OCI-LY7 (cell line): ENCODE results near the gene INPP4A. TPM values are rescaled to one million over a fixed set of nuclear protein-coding genes. Genes with fewer than 3 reads are reported as not detected.

Experiments used
- BruUV-seq: library from RNA; stranded (reverse); fragments of 400-500 nt; replicated peaks from 2 replicates; lab custom pipeline; 2021; lab: Mats Ljungman, UMichigan
- CTCF ChIA-PET: fragments of 300-600 bp; sonication (Branson Sonifier 250); formaldehyde crosslinking; loops from one replicate; lab custom pipeline; 2022; ENCODE audit warnings: antibody characterized with exemption; ENCODE audit not compliant: unreplicated experiment; lab: Charles Lee
- POLR2A ChIA-PET: fragments of 300-600 bp; sonication (Branson Sonifier 250); formaldehyde crosslinking; loops from one replicate; lab custom pipeline; 2022; ENCODE audit warnings: antibody characterized with exemption; lab: Charles Lee
- DNase-seq: peaks from one replicate; pipeline ENCODE4 v3.0.0-alpha.2; 2015; ENCODE audit warnings: low spot score
- H2AFZ ChIP-seq: fragments of 200-600 bp; sonication (generic), shearing (Covaris generic); 2 replicates; pipeline ENCODE4 v1.6.1; 2014; ENCODE audit warnings: mild to moderate bottlenecking, antibody characterized with exemption, low read length, moderate library complexity
- H3K27ac ChIP-seq: fragments of 200-600 bp; sonication (generic); 2 replicates; pipeline ENCODE4 v1.5.1; 2014; ENCODE audit warnings: mixed run types, low read depth, mild to moderate bottlenecking, moderate library complexity, low read length, inconsistent platforms; ENCODE audit not compliant: poor library complexity, severe bottlenecking
- H3K36me3 ChIP-seq: fragments of 200-600 bp; sonication (generic); 2 replicates; pipeline ENCODE4 v1.6.1; 2014; ENCODE audit warnings: mild to moderate bottlenecking, antibody characterized with exemption, low read length, moderate library complexity, mixed read lengths; ENCODE audit not compliant: insufficient read depth
- H3K4me1 ChIP-seq: fragments of 200-600 bp; sonication (generic); 2 replicates; pipeline ENCODE4 v1.5.1; 2014; ENCODE audit warnings: mild to moderate bottlenecking, low read length; ENCODE audit not compliant: insufficient read depth, poor library complexity, severe bottlenecking
- H3K4me2 ChIP-seq: fragments of 200-600 bp; sonication (generic); 2 replicates; pipeline ENCODE4 v1.6.1; 2014; ENCODE audit warnings: mild to moderate bottlenecking, low read length
- H3K4me3 ChIP-seq: fragments of 200-600 bp; sonication (generic); 2 replicates; pipeline ENCODE4 v1.5.1; 2014; ENCODE audit warnings: mild to moderate bottlenecking, low read depth, low read length; ENCODE audit not compliant: poor library complexity, severe bottlenecking
- H3K79me2 ChIP-seq: fragments of 200-600 bp; sonication (generic); 2 replicates; pipeline ENCODE4 v1.6.1; 2016; ENCODE audit warnings: low read depth, mild to moderate bottlenecking, low read length, moderate library complexity, mixed read lengths; ENCODE audit not compliant: insufficient read depth
- H3K9me2 ChIP-seq: fragments of 200-600 bp; sonication (generic); 2 replicates; pipeline ENCODE4 v1.6.1; 2016; ENCODE audit warnings: mild to moderate bottlenecking, low read length, mixed read lengths; ENCODE audit not compliant: insufficient read depth
- H3K9me3 ChIP-seq: fragments of 200-600 bp; sonication (generic); 2 replicates; pipeline ENCODE4 v1.6.1; 2014; ENCODE audit warnings: mild to moderate bottlenecking, mixed run types, low read length, mixed read lengths
- H4K20me1 ChIP-seq: fragments of 200-600 bp; sonication (generic); 2 replicates; pipeline ENCODE4 v1.6.1; 2014; ENCODE audit warnings: mild to moderate bottlenecking, antibody characterized with exemption, low read length, moderate library complexity, mixed read lengths; ENCODE audit not compliant: insufficient read depth
- EZH2phosphoT487 ChIP-seq: fragments of 200-600 bp; sonication (generic); IDR thresholded peaks from 2 replicates; pipeline ENCODE4 v1.6.1; 2018; ENCODE audit warnings: low read depth, borderline replicate concordance, mild to moderate bottlenecking, mixed run types, antibody characterized with exemption, low read length, moderate library complexity, mixed read lengths
- intact Hi-C: fragments of 100-400 bp; cut with micrococcal nuclease; formaldehyde crosslinking; loops from one replicate; pipeline ENCODE4 v1.10.0; 2022; ENCODE audit not compliant: unreplicated experiment
- total RNA-seq, 2 experiments: library from RNA; depleted of rRNA in 1 of 2; stranded (reverse); fragments of >200 nt in 1 of 2; shearing (Covaris generic) in 1 of 2; gene quantifications; 2 replicates each; pipeline ENCODE4 v1.2.3, GENCODE V29; 2014 to 2022
- TF ChIP-seq, protein P1 (sequence below): fragments of 200-600 bp; sonication (generic); conservative IDR thresholded peaks from 2 replicates; pipeline ENCODE4 v1.5.1; 2014; ENCODE audit warnings: mild to moderate bottlenecking, antibody characterized with exemption, low read length, moderate library complexity, mixed read lengths

Gene INPP4A
- total RNA-seq, 2 experiments from 2014 or later, result 28.5 to 28.6 TPM

GRCh38 chr2:98598781-98599428 lies 154.2 kb downstream of the INPP4A start:
- Histone ChIP-seq H3K36me3 (peaks cover 56% of the 10 kb centered on the region), H3K27ac (peak overlapping the region; percentile 24), H3K4me3 (no peak overlapping the region), H3K4me2 (no peak overlapping the region), H3K79me2 (no peaks in the 10 kb centered on the region), H3K9me2 (no peaks in the 10 kb centered on the region), H3K9me3 (no peaks in the 10 kb centered on the region), H2AFZ (no peak overlapping the region), H3K4me1 (peaks cover 6% of the 10 kb centered on the region), H4K20me1 (no peaks in the 10 kb centered on the region)
- no peak for DNase-seq
- intact Hi-C loops, result no loop called here
- TF ChIP-seq EZH2phosphoT487, result no peak
- TF ChIP-seq, protein P1, sequence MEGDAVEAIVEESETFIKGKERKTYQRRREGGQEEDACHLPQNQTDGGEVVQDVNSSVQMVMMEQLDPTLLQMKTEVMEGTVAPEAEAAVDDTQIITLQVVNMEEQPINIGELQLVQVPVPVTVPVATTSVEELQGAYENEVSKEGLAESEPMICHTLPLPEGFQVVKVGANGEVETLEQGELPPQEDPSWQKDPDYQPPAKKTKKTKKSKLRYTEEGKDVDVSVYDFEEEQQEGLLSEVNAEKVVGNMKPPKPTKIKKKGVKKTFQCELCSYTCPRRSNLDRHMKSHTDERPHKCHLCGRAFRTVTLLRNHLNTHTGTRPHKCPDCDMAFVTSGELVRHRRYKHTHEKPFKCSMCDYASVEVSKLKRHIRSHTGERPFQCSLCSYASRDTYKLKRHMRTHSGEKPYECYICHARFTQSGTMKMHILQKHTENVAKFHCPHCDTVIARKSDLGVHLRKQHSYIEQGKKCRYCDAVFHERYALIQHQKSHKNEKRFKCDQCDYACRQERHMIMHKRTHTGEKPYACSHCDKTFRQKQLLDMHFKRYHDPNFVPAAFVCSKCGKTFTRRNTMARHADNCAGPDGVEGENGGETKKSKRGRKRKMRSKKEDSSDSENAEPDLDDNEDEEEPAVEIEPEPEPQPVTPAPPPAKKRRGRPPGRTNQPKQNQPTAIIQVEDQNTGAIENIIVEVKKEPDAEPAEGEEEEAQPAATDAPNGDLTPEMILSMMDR, result no peak
- ChIA-PET POLR2A (interaction anchor here (0.6 to 0.7 kb wide), 4 partner anchors 48 to 542 kb away, joined by 3 to 4 read pairs (median 4); no protein-coding TSS in a partner anchor), CTCF (no interaction called here)
- BruUV-seq, result no TSS peak

DNA sequence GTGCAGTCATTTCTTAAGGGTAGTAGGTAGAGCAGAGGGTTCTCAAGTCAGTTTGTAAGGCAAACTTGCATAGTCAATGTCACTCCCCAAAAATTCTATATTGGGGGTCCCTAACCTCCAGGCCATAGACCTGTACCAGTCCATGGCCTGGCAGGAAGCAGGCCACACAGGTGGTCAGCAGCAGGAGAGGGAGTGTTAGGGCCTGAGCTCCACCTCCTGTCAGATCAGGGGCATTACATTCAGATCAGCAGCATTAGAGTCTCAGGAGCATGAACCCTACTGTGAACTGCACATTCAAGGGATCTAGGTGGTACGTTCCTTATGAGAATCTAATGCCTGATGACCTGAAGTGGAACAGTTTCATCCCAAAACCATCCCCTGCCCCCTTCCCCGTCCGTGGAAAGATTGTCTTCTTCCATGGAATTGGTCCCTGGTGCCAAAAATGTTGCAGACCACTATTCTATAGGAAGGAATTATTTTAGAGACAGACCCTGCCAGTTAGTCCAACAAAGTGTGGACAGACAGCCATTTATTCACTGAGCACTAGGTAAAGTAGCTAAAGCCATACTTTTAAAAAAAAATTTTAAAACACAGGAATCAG lies 157.0 kb downstream of the INPP4A start:
- H4K20me1 ChIP-seq, result no peaks in the 10 kb centered on the region
- DNase-seq, result peak; percentile 57
- H3K4me2 ChIP-seq, result no peak overlapping the region
- TF ChIP-seq, protein P1, result peak; percentile 90
- TF ChIP-seq EZH2phosphoT487, result no peak
- intact Hi-C loops, result loop anchor here (1.0 to 10.0 kb wide), 2 partner anchors 157 to 188 kb away; partner anchors contain the start of gene INPP4A
- peaks cover 50% of the 10 kb centered on the region for H3K36me3 ChIP-seq
- BruUV-seq, result no TSS peak
- peaks cover 2% of the 10 kb centered on the region; the same call in 1 of the 2 replicates for H3K79me2 ChIP-seq
- CTCF ChIA-PET, result no interaction called here
- H3K4me3 ChIP-seq, result no peak overlapping the region
- H3K9me3 ChIP-seq, result no peaks in the 10 kb centered on the region
- no peak overlapping the region for H2AFZ ChIP-seq
- no peaks in the 10 kb centered on the region for H3K9me2 ChIP-seq
- H3K27ac ChIP-seq, result no peak overlapping the region
- peaks cover 8% of the 10 kb centered on the region for H3K4me1 ChIP-seq
- POLR2A ChIA-PET, result no interaction called here

DNA sequence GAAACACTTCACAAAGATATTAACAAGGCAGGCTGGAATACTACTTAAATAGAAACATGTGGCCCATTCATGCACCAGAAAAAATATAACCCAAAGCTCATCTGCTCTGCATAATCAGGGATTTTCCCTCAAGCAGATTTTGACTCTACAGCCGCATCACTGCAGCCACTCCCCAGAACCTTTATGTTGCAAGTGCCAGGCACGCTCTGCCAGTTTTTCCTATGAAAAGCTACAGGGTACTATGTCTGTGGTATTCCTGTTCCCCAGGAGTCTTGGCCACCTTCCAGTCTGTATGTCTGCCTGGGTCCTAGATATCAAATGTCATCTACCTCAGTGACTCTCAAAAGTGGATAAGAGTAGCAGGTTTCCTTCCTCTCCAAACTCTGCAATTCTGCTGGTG lies 159.9 kb downstream of the INPP4A start:
- CTCF ChIA-PET, result no interaction called here
- H3K9me2 ChIP-seq, result no peaks in the 10 kb centered on the region
- H3K4me3 ChIP-seq, result no peak overlapping the region
- intact Hi-C loops, result loop anchor here (10.0 kb wide), 1 partner anchor 160 kb away; the partner anchor contains the start of gene INPP4A
- POLR2A ChIA-PET, result no interaction called here
- H3K4me2 ChIP-seq, result no peak overlapping the region
- H3K4me1 ChIP-seq, result peaks cover 16% of the 10 kb centered on the region
- H2AFZ ChIP-seq, result no peak overlapping the region
- BruUV-seq, result no TSS peak
- no peak for TF ChIP-seq EZH2phosphoT487
- TF ChIP-seq, protein P1, result no peak
- no peaks in the 10 kb centered on the region for H4K20me1 ChIP-seq
- H3K36me3 ChIP-seq, result peaks cover 27% of the 10 kb centered on the region
- DNase-seq, result no peak
- H3K79me2 ChIP-seq, result peaks cover 15% of the 10 kb centered on the region; the same call in 1 of the 2 replicates
- H3K9me3 ChIP-seq, result no peaks in the 10 kb centered on the region
- H3K27ac ChIP-seq, result no peak overlapping the region
